HCT116 (cell line): ENCODE measurements around the gene DPF3. TPM values are rescaled to one million over a fixed set of nuclear protein-coding genes. Genes with fewer than 3 reads are reported as not detected.

Experiments
- CBX3 ChIP-seq: IDR thresholded peaks from 2 replicates; pipeline ENCODE4 v1.6.1; 2012; ENCODE audit warnings: low read depth
- ELF1 ChIP-seq: IDR thresholded peaks from 2 replicates; pipeline ENCODE4 v1.6.1; 2012; ENCODE audit warnings: low read depth, borderline replicate concordance
- EZH2phosphoT487 ChIP-seq: fragments of 200-600 bp; IDR thresholded peaks from 2 replicates; pipeline ENCODE4 v1.6.1; 2018; ENCODE audit warnings: antibody characterized with exemption, borderline replicate concordance
- FOSL1 ChIP-seq: IDR thresholded peaks from 2 replicates; pipeline ENCODE4 v1.6.1; 2012; ENCODE audit warnings: low read depth
- JUND ChIP-seq: IDR thresholded peaks from 2 replicates; pipeline ENCODE4 v1.6.1; 2012
- RAD21 ChIP-seq: IDR thresholded peaks from 2 replicates; pipeline ENCODE4 v1.6.1; 2012; ENCODE audit warnings: low read depth, mild to moderate bottlenecking
- SIN3A ChIP-seq: IDR thresholded peaks from 2 replicates; pipeline ENCODE4 v1.6.1; 2012; ENCODE audit warnings: low read depth
- SRF ChIP-seq: IDR thresholded peaks from 2 replicates; pipeline ENCODE4 v1.6.1; 2012; ENCODE audit warnings: low read depth
- TCF7L2 ChIP-seq: IDR thresholded peaks from 2 replicates; pipeline ENCODE4 v1.7.0; 2011; ENCODE audit warnings: borderline replicate concordance, inconsistent platforms; ENCODE audit not compliant: insufficient read depth, insufficient read length; ENCODE audit errors: extremely low read depth
- YY1 ChIP-seq: IDR thresholded peaks from 2 replicates; pipeline ENCODE4 v1.6.1; 2011; ENCODE audit warnings: low read length, low read depth, moderate library complexity, mild to moderate bottlenecking; ENCODE audit not compliant: insufficient replicate concordance; ENCODE audit errors: extremely low read depth
- ZNF274 ChIP-seq: fragments of 200-500 bp; sonication (Bioruptor generic); IDR thresholded peaks from 2 replicates; pipeline ENCODE4 v1.6.1; 2014; ENCODE audit warnings: mild to moderate bottlenecking, low read depth, low read length, inconsistent platforms
- total RNA-seq: library from RNA; stranded (reverse); gene quantifications from one replicate; pipeline ENCODE4 v1.2.1, GENCODE V29; 2021; ENCODE audit not compliant: unreplicated experiment
- TF ChIP-seq, protein P1 (sequence below): IDR thresholded peaks from 2 replicates; pipeline ENCODE4 v1.6.1; 2011; ENCODE audit warnings: mild to moderate bottlenecking, low read length, moderate library complexity; ENCODE audit not compliant: insufficient replicate concordance; ENCODE audit errors: extremely low read depth
- TF ChIP-seq, protein P2 (sequence below): IDR thresholded peaks from 2 replicates; pipeline ENCODE4 v1.6.1; 2012
- TF ChIP-seq, protein P3 (sequence below): IDR thresholded peaks from 2 replicates; pipeline ENCODE4 v1.6.1; 2012

Gene DPF3
- total RNA-seq, 1 experiment from 2014 or later, result 0.27 TPM

DNA sequence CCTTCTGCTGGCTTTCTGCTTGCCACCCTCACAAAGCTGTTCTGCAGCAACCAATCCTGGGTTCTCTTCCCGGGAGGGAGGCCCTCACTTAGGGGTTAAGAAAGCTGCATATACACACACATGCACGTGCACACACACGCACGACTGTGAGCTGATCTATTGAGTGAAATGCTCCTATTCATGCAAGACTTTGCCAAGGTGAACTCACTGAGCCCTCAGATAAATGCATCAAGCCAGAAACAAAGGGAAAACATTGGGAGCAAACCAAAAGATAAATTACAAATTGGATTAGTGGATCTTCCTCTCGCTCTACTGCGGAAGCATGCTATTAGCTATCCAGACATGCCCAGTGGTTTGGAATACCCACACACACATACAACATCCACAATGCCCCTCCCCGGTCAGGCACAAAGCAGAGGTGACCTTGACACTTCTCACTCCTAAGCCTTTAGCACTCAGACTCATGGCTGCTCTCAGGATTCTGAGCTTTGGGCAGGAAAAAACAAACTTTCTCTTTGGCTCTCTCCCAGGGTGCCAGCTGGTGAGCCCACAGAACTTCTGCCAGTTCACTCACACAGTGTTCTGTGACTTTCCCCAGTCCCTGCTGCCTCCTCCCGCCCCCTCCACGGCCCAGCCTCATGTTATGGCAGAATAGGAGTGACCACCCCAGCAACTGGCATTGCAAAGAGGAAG lies 320.0 kb downstream of the DPF3 start (continued):
- TF ChIP-seq, protein P1, sequence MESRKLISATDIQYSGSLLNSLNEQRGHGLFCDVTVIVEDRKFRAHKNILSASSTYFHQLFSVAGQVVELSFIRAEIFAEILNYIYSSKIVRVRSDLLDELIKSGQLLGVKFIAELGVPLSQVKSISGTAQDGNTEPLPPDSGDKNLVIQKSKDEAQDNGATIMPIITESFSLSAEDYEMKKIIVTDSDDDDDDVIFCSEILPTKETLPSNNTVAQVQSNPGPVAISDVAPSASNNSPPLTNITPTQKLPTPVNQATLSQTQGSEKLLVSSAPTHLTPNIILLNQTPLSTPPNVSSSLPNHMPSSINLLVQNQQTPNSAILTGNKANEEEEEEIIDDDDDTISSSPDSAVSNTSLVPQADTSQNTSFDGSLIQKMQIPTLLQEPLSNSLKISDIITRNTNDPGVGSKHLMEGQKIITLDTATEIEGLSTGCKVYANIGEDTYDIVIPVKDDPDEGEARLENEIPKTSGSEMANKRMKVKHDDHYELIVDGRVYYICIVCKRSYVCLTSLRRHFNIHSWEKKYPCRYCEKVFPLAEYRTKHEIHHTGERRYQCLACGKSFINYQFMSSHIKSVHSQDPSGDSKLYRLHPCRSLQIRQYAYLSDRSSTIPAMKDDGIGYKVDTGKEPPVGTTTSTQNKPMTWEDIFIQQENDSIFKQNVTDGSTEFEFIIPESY, result no peak
- no peak for TF ChIP-seq JUND
- TF ChIP-seq, protein P2, sequence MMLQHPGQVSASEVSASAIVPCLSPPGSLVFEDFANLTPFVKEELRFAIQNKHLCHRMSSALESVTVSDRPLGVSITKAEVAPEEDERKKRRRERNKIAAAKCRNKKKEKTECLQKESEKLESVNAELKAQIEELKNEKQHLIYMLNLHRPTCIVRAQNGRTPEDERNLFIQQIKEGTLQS, result no peak
- TF ChIP-seq ELF1, result no peak
- TF ChIP-seq ZNF274, result no peak
- no peak for TF ChIP-seq TCF7L2
- TF ChIP-seq EZH2phosphoT487, result no peak
- TF ChIP-seq, protein P3, sequence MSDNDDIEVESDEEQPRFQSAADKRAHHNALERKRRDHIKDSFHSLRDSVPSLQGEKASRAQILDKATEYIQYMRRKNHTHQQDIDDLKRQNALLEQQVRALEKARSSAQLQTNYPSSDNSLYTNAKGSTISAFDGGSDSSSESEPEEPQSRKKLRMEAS, result no peak
- TF ChIP-seq SIN3A, result no peak
- TF ChIP-seq SRF, result no peak
- no peak for TF ChIP-seq YY1
- TF ChIP-seq FOSL1, result no peak
- TF ChIP-seq CBX3, result no peak
- TF ChIP-seq RAD21, result no peak

Other genes starting within 250 kb of the DPF3 start
- 19.3 TPM for gene DCAF4, start 32.4 kb upstream of the DPF3 start, total RNA-seq
- gene ZFYVE1, start 133.0 kb upstream of the DPF3 start, total RNA-seq, result 7.7 TPM
- gene RBM25, start 164.4 kb upstream of the DPF3 start, total RNA-seq, result 80.1 TPM
- 26.9 TPM for gene PSEN1, start 242.4 kb upstream of the DPF3 start, total RNA-seq